ENCODE data around the gene TNRC6C.

Gene TNRC6C

DNA sequence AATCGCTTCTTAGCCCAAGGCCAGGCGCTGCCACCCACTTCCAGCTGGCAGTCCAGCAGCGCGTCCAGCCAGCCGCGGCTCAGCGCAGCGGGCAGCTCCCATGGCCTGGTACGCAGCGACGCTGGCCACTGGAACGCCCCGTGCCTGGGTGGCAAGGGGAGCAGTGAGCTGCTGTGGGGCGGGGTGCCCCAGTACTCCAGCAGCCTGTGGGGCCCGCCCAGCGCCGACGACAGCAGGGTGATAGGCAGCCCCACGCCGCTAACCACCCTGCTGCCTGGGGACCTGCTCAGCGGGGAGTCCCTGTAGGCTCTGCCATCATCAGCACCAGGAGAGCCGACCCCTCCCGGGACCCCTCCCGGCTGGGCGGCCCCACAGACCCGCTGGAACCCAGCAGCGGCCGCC, 146.0 kb downstream of the TNRC6C start:
- CTCF ChIA-PET, result interaction anchor here (1.2 kb wide), 1 partner anchor 19 kb away, joined by 4 read pairs; no protein-coding TSS in a partner anchor
- no peak for DNase-seq (ENCODE audit: extremely low spot score)

DNA sequence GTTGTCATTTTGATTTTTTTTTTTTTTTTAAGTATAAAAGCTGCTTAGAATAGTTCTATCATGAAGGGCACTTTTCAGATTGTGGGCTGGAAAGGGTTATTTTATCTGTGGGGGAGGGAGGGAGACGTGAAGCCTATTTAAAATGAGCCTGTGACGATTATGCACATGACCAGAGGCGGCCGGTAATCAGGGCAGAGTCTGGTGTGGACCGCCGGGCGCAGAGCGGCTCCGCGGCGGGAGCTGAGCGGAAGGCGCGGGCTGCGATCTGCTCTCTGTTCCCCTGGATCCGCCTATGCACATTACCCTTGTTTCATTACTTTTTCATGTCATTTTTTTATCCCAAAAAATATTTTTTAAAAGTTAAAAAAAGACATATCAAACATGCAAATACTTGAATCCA, 146.6 kb downstream of the TNRC6C start:
- no peak for DNase-seq (ENCODE audit: extremely low spot score)
- ChIA-PET POLR2A (no interaction called here), CTCF (interaction anchor here (1.2 to 1.5 kb wide), 2 partner anchors 20 to 146 kb away, joined by 3 to 4 read pairs; no protein-coding TSS in a partner anchor)
- TF ChIP-seq, protein P1, sequence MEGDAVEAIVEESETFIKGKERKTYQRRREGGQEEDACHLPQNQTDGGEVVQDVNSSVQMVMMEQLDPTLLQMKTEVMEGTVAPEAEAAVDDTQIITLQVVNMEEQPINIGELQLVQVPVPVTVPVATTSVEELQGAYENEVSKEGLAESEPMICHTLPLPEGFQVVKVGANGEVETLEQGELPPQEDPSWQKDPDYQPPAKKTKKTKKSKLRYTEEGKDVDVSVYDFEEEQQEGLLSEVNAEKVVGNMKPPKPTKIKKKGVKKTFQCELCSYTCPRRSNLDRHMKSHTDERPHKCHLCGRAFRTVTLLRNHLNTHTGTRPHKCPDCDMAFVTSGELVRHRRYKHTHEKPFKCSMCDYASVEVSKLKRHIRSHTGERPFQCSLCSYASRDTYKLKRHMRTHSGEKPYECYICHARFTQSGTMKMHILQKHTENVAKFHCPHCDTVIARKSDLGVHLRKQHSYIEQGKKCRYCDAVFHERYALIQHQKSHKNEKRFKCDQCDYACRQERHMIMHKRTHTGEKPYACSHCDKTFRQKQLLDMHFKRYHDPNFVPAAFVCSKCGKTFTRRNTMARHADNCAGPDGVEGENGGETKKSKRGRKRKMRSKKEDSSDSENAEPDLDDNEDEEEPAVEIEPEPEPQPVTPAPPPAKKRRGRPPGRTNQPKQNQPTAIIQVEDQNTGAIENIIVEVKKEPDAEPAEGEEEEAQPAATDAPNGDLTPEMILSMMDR (IDR thresholded peaks at IDR 0.05; ENCODE audit: control extremely low read depth, extremely low read depth, low read depth, missing control alignments), result no peak

More for the DNA sequence above, 146.0 kb downstream of the TNRC6C start:
- POLR2A ChIA-PET, result no interaction called here
- TF ChIP-seq, protein P1 (IDR thresholded peaks at IDR 0.05; ENCODE audit: control extremely low read depth, extremely low read depth, low read depth, missing control alignments), result no peak

DNA sequence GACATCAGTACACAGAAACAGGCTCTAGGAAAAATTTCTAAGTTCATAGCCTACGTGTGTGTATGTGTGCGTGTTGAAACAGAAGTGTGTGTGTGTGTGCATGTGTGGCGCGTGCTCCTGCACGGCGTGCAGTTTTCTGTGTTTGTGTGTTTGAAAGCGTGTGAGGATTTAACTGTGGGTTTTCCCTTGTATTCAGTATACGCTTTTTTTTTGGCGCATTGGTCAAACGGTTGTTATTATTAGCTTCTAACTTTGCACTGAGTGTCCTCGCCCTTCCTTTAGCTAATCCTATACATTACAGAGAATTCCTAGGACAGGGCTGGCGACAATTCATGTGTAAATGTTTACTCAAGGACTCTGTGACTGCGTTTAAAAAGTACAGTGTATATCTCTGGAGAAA, 147.0 kb downstream of the TNRC6C start:
- DNase-seq (ENCODE audit: extremely low spot score), result no peak
- TF ChIP-seq, protein P1 (IDR thresholded peaks at IDR 0.05; ENCODE audit: control extremely low read depth, extremely low read depth, low read depth, missing control alignments), result no peak
- POLR2A ChIA-PET, result no interaction called here
- CTCF ChIA-PET, result interaction anchor here (1.2 to 1.5 kb wide), 2 partner anchors 20 to 146 kb away, joined by 3 to 4 read pairs; no protein-coding TSS in a partner anchor

DNA sequence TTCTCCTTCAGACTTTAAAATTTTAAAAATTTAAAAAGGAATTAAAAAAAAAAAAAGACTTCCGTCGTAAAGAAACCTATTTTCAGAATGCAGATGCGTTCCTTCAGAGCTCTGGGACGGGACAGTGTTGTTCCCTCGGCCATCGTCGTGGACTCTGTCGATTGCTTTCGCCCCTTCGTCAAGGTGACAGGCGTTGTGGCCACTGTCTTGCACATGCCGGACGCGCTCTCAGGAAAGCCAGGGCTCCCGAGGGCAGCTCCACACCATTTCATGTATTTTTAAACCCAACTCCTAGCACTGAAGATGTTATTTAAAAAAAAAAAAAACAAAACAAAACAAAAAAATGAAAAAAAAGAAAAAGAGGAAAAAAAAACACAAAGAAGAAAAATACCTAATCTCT, 147.7 kb downstream of the TNRC6C start:
- ChIA-PET POLR2A (no interaction called here), CTCF (interaction anchor here (1.5 kb wide), 1 partner anchor 145 kb away, joined by 3 read pairs; no protein-coding TSS in a partner anchor)
- TF ChIP-seq, protein P1 (IDR thresholded peaks at IDR 0.05; ENCODE audit: control extremely low read depth, extremely low read depth, low read depth, missing control alignments), result no peak
- no peak for DNase-seq (ENCODE audit: extremely low spot score)

DNA sequence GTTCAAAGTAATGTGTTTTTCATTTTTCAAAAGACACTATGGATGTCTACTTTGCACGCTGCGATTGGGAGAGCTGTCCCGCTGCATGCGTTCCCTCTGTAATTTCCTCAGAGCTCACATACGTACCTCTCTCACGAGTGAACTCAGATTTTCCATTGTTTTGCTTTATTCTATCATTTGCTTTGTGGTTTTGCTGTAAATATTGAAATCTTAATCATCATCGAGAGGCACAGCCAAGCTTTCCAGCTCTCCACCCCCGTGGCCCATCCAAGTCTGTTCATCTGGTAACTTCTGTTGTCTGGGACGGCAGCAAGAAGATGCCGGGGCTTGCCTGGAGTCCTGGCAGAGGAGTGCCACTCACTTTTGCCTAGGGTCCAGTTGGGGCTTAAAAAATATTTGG, 149.0 kb downstream of the TNRC6C start:
- POLR2A ChIA-PET, result no interaction called here
- no peak for DNase-seq (ENCODE audit: extremely low spot score)
- TF ChIP-seq, protein P1 (IDR thresholded peaks at IDR 0.05; ENCODE audit: control extremely low read depth, extremely low read depth, low read depth, missing control alignments), result no peak
- CTCF ChIA-PET, result no interaction called here

DNA sequence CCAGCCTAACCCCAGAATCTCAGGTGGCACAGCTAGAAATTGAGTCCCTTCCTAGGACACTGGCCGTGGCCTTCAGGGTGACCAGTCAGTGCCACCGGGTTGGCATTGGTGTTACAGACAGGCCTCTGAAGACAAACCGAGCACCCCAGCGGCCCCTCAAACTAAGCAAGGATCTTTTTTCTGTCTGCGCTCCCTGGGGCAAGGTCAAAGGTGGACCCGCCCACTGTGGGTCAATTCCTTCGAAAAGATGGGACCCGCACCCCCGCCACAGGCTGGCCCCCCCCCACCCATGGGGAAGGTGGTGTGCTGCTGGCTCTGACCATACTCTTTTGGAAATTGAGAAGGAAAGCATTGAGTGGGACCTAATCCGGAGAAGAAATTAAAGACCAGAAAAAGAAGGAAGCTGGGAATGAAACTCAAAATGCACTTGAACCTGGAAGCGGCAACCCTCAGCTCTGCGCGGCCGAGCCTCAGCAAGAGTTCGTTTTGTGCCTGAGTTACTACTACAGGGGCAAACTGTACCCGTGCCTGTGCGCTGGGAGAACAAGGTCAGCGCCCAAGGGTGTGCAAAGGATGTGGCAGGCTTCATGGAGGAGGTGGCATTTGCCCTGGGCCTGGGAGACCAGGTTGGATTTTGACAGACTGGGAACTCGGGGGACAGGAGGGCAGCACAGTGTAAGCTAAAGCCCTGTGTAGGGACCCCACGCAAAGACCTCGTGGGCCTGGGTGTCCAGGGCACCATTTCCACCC, 149.6 kb downstream of the TNRC6C start:
- no peak for DNase-seq (ENCODE audit: extremely low spot score)
- ChIA-PET POLR2A (no interaction called here), CTCF (interaction anchor here (1.4 kb wide), 2 partner anchors 23 to 143 kb away, joined by 4 to 6 read pairs; no protein-coding TSS in a partner anchor)
- TF ChIP-seq, protein P1 (IDR thresholded peaks at IDR 0.05; ENCODE audit: control extremely low read depth, extremely low read depth, low read depth, missing control alignments), result no peak
